ENCODE results near the gene SCGB1D4.
"Not testable (repeated sequence)": the region's sequence is repeated elsewhere in the genome, so short reads cannot be mapped to it uniquely, and the experiment has no call there.

The SCGB1D4 gene

DNA sequence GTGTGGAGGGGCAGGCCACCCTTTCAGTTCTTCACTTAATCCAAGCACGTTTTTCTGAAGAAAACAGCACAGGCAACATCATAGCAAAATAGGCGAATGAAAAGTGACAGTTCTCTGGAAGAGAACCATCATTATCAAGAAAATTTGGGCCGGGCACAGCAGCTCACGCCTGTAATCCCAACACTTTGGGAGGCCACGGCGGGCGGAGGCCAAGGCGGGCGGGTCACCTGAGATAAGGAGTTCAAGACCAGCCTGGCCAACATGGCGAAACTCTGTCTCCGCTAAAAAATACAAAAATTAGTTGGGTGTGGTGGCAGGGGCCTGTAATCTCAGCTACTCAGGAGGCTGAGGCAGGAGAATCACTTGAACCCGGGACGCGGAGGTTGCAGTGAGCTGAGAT is 28.7 kb upstream of the SCGB1D4 start:
- not testable (repeated sequence) for H3K9me3 ChIP-seq (ENCODE audit: control insufficient read depth, low read length); H3K4me1 ChIP-seq (ENCODE audit: control insufficient read depth, insufficient read depth, low read length); H3K4me3 ChIP-seq (ENCODE audit: low read length); H3K36me3 ChIP-seq (ENCODE audit: control insufficient read depth, insufficient read depth, low read length, severe bottlenecking); DNase-seq (ENCODE audit: low read depth); H3K9ac ChIP-seq (ENCODE audit: low read length)
- H3K27me3 ChIP-seq (replicated peaks; ENCODE audit: control insufficient read depth, insufficient read depth, low read length), result peaks cover 21% of the 10 kb centered on the region

DNA sequence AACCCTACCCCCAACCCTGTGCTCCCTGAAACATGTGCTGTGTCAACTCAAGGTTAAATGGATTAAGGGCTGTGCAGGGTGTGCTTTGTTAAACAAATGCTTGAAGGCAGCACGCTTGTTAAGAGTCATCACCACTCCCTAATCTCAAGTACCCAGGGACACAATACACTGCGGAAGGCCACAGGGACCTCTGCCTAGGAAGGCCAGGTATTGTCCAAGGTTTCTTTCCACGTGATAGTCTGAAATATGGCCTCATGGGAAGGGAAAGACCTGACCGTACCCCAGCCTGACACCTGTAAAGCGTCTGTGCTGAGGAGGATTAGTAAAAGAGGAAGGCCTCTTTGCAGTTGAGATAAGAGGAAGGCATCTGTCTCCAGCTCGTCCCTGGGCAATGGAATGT is 27.8 kb upstream of the SCGB1D4 start:
- H3K4me1 ChIP-seq (ENCODE audit: control insufficient read depth, insufficient read depth, low read length); H3K36me3 ChIP-seq (ENCODE audit: control insufficient read depth, insufficient read depth, low read length, severe bottlenecking); H3K9me3 ChIP-seq (ENCODE audit: control insufficient read depth, low read length); DNase-seq (ENCODE audit: low read depth); H3K4me3 ChIP-seq (ENCODE audit: low read length); H3K9ac ChIP-seq (ENCODE audit: low read length): not testable (repeated sequence)
- peaks cover 23% of the 10 kb centered on the region for H3K27me3 ChIP-seq (replicated peaks; ENCODE audit: control insufficient read depth, insufficient read depth, low read length)

DNA sequence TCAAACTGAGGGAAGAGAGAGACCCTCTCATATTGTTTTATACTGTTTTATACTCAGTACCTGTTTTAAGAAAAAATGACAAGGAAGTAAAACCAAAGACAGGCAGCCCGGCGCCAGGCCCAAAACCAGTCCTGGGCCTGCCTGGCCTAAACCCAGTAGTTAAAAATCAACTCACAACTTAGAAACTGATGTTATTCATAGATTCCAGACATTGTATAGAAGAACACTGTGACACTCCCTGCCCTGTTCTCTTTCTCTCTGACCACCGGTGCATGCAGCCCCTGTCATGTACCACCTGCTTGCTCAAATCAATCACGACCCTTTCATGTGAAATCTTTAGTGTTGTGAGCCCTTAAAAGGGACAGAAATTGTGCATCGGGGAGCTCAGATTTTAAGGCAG is 26.9 kb upstream of the SCGB1D4 start:
- H3K4me1 ChIP-seq (ENCODE audit: control insufficient read depth, insufficient read depth, low read length); H3K36me3 ChIP-seq (ENCODE audit: control insufficient read depth, insufficient read depth, low read length, severe bottlenecking); DNase-seq (ENCODE audit: low read depth); H3K9me3 ChIP-seq (ENCODE audit: control insufficient read depth, low read length); H3K9ac ChIP-seq (ENCODE audit: low read length); H3K4me3 ChIP-seq (ENCODE audit: low read length): not testable (repeated sequence)
- H3K27me3 ChIP-seq (replicated peaks; ENCODE audit: control insufficient read depth, insufficient read depth, low read length), result peaks cover 25% of the 10 kb centered on the region

DNA sequence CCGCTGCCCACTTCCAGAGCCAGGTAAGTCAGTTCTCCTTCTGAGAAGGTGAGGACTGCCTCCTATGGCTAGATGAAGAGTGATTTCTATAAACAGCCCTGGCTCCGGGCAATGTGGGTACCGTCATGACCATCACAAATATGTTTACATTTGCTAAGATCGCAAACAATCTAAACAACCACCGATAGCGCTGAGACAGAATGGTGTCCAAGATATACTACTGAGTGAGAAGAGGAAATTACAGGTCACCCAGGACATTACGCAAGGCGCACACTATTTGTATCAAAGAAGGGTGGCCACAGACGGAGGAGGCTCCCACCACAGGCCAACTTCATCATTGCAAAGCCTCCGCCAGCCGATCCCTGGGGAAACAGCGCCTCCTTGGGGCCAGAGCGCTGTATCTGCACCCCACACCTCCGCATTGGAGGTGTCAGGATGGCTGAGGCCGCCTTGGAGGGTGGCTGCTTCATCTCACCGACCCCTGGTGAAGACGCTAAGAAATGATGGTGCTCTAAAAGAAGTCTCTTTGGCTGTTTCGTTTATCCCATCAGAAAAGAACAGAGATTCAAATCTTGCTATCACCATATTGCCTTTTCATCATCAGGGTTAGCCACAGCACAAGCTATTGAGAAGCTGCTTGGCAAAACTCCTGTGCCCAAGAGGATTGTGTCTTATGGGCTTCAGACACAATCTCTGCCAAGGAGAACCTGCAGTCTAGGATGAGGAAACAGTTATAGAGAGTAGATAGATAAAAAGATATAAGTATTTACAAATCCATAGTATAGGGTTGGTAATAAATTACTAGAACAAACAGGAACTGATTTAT is 26.1 kb upstream of the SCGB1D4 start:
- no peaks in the 10 kb centered on the region for H3K36me3 ChIP-seq (ENCODE audit: control insufficient read depth, insufficient read depth, low read length, severe bottlenecking)
- H3K4me1 ChIP-seq (ENCODE audit: control insufficient read depth, insufficient read depth, low read length), result no peaks in the 10 kb centered on the region
- H3K27me3 ChIP-seq (replicated peaks; ENCODE audit: control insufficient read depth, insufficient read depth, low read length), result peaks cover 20% of the 10 kb centered on the region
- no peak overlapping the region for H3K9ac ChIP-seq (ENCODE audit: low read length)
- H3K4me3 ChIP-seq (ENCODE audit: low read length), result no peak overlapping the region
- no peak for DNase-seq (ENCODE audit: low read depth)
- H3K9me3 ChIP-seq (ENCODE audit: control insufficient read depth, low read length), result no peaks in the 10 kb centered on the region

DNA sequence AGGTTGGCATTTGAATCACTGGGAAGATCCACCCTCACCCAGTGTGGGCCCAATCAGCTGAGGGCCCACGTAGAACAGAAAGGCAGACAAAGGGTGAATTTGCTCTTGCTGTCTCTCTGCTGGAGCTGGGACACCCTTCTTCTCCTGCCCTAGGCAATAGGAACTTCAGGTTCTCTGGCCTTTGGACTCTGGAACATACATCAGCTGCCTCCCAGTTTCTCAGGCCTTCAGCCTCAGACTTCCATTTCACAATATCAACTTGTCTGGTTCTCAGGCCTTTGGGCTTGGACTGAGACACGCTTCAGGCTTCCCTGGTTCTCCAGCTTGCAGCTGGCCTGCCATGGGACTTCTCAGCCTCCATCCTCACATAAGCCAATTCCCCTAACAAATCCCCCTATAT is 23.6 kb upstream of the SCGB1D4 start:
- no peak overlapping the region for H3K9ac ChIP-seq (ENCODE audit: low read length)
- H3K9me3 ChIP-seq (ENCODE audit: control insufficient read depth, low read length), result no peaks in the 10 kb centered on the region
- no peak overlapping the region for H3K4me3 ChIP-seq (ENCODE audit: low read length)
- H3K27me3 ChIP-seq (replicated peaks; ENCODE audit: control insufficient read depth, insufficient read depth, low read length), result peaks cover 29% of the 10 kb centered on the region
- no peaks in the 10 kb centered on the region for H3K36me3 ChIP-seq (ENCODE audit: control insufficient read depth, insufficient read depth, low read length, severe bottlenecking)
- DNase-seq (ENCODE audit: low read depth), result no peak
- H3K4me1 ChIP-seq (ENCODE audit: control insufficient read depth, insufficient read depth, low read length), result no peaks in the 10 kb centered on the region

DNA sequence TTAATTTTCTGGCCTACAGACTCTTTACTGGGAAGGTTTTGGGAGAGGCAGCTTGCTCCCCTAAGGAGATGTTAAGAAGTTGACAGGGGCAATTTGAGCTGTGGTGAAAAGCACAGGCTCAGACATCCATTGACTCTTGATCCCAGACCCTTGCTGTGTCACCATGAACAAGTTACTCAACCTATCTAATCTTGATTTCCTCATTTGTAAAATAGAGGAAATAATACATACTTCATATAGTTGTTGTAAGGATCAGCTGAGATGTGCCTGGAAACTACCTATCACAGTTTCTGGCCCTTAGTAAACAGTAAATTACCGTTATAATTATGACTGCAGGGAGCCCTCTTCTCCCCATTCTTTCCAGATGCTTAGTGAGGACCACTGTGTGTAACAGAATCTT is 16.6 kb upstream of the SCGB1D4 start:
- DNase-seq (ENCODE audit: low read depth), result no peak
- no peaks in the 10 kb centered on the region for H3K36me3 ChIP-seq (ENCODE audit: control insufficient read depth, insufficient read depth, low read length, severe bottlenecking)
- H3K4me3 ChIP-seq (ENCODE audit: low read length), result no peak overlapping the region
- H3K9ac ChIP-seq (ENCODE audit: low read length), result no peak overlapping the region
- peaks cover 41% of the 10 kb centered on the region for H3K27me3 ChIP-seq (replicated peaks; ENCODE audit: control insufficient read depth, insufficient read depth, low read length)
- no peaks in the 10 kb centered on the region for H3K4me1 ChIP-seq (ENCODE audit: control insufficient read depth, insufficient read depth, low read length)
- H3K9me3 ChIP-seq (ENCODE audit: control insufficient read depth, low read length), result no peaks in the 10 kb centered on the region

DNA sequence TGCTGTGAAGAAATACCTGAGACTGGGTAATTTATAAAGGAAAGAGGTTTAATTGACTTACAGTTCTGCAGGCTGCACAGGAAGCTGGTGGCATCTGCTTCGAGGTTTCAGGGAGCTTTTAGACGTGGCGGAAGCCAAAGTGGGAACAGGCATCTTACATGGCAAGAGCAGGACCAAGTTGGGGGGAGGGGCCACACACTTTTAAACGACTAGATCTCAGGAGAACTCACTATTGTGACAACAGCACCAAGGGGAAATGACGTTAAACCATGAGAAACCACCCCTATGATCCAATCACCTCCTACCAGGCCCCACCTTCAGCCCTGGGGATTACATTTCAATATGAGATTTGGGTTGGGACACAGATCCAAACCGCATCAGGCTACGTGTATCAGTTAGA is 11.1 kb upstream of the SCGB1D4 start:
- Histone ChIP-seq H3K27me3 (replicated peaks; ENCODE audit: control insufficient read depth, insufficient read depth, low read length) (peaks cover 45% of the 10 kb centered on the region), H3K4me1 (ENCODE audit: control insufficient read depth, insufficient read depth, low read length) (no peaks in the 10 kb centered on the region), H3K36me3 (ENCODE audit: control insufficient read depth, insufficient read depth, low read length, severe bottlenecking) (no peaks in the 10 kb centered on the region), H3K9me3 (ENCODE audit: control insufficient read depth, low read length) (peaks cover 11% of the 10 kb centered on the region), H3K9ac (ENCODE audit: low read length) (no peak overlapping the region), H3K4me3 (ENCODE audit: low read length) (no peak overlapping the region)
- no peak for DNase-seq (ENCODE audit: low read depth)

DNA sequence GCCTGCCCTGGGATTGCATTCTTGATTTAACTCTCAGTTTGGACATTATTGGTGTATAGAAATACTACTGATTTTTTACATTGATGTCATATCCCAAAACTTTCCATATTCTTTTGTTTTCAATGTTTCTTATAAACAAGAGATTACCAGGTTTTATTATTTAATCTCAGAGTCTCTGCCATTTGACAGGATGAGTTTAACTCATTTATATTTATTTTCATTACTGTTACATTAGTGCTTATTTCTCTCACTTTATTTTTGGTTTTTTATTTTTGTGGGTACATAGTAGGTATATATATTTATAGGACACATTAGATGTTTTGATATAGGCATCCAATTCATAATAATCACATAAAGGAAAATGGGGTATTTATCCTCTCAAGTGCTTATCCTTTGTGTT is 9.1 kb upstream of the SCGB1D4 start:
- Histone ChIP-seq H3K4me3 (ENCODE audit: low read length) (no peak overlapping the region), H3K9me3 (ENCODE audit: control insufficient read depth, low read length) (peaks cover 11% of the 10 kb centered on the region), H3K27me3 (replicated peaks; ENCODE audit: control insufficient read depth, insufficient read depth, low read length) (peaks cover 40% of the 10 kb centered on the region), H3K36me3 (ENCODE audit: control insufficient read depth, insufficient read depth, low read length, severe bottlenecking) (no peaks in the 10 kb centered on the region), H3K9ac (ENCODE audit: low read length) (no peak overlapping the region), H3K4me1 (ENCODE audit: control insufficient read depth, insufficient read depth, low read length) (no peaks in the 10 kb centered on the region)
- no peak for DNase-seq (ENCODE audit: low read depth)

DNA sequence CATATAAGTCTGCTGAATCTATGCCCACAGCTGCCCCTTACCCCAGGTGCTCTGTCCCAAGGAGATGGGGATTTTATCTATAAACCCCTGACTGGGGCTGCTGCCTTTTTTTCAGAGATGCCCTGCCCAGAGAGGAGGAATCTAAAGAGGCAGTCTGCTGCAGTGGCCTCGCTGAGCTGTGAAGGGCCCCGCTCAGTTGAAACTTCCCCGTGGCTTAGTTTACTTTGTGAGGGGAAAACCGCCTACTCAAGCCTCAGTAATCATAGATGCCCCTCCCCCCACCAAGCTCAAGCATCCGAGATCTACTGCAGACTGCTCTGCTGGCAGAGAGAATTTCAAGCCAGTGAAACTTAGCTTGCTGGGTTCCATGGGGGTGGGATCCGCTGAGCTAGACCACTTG is 7.4 kb upstream of the SCGB1D4 start:
- Histone ChIP-seq H3K27me3 (replicated peaks; ENCODE audit: control insufficient read depth, insufficient read depth, low read length) (peaks cover 32% of the 10 kb centered on the region), H3K4me3 (ENCODE audit: low read length) (no peak overlapping the region), H3K9me3 (ENCODE audit: control insufficient read depth, low read length) (peaks cover 11% of the 10 kb centered on the region), H3K4me1 (ENCODE audit: control insufficient read depth, insufficient read depth, low read length) (no peaks in the 10 kb centered on the region), H3K9ac (ENCODE audit: low read length) (no peak overlapping the region), H3K36me3 (ENCODE audit: control insufficient read depth, insufficient read depth, low read length, severe bottlenecking) (no peaks in the 10 kb centered on the region)
- no peak for DNase-seq (ENCODE audit: low read depth)

DNA sequence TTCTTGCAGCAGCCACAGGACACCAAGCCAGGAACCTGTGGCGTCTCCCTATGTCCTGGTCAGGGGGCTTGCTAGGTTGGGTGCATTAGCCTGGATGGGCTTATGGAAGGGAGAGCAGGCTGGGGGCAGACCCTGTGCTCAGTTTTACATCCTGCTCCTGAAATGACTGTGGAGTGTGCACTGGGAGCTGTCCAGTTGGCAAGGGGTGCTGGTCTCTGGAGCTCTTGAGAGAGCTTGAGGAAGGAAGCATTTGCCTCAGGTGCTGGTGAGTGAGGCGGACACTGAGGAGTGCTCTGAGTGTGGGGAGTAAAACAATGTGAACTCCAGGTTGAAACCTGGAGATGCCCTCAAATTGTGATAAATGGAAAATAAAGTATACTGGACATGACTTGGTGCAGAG is 3.4 kb downstream of the SCGB1D4 start:
- Histone ChIP-seq H3K4me1 (ENCODE audit: control insufficient read depth, insufficient read depth, low read length) (no peaks in the 10 kb centered on the region), H3K27me3 (replicated peaks; ENCODE audit: control insufficient read depth, insufficient read depth, low read length) (peaks cover 18% of the 10 kb centered on the region), H3K9me3 (ENCODE audit: control insufficient read depth, low read length) (no peaks in the 10 kb centered on the region), H3K4me3 (ENCODE audit: low read length) (no peak overlapping the region), H3K36me3 (ENCODE audit: control insufficient read depth, insufficient read depth, low read length, severe bottlenecking) (no peaks in the 10 kb centered on the region), H3K9ac (ENCODE audit: low read length) (no peak overlapping the region)
- DNase-seq (ENCODE audit: low read depth), result peak; percentile 47

DNA sequence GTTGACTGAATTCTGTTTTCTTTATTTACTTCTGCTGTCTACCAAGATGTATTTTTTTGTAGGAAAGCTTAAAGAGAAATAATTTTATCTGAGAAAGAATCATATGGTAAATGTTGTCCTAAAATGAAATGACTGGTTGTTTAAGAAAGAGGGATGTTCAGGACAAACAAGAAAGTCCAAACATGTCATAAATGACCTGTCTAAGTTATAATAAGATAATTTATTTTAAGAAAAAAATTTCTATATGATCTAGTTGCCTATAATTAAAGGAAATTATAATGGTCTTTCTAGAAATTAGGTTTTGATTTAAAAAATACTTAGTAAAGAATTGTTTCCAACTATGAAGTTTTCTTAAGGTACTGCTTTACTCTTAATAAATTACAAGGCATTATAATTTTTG is 18.4 kb downstream of the SCGB1D4 start:
- Histone ChIP-seq H3K4me1 (ENCODE audit: control insufficient read depth, insufficient read depth, low read length) (no peaks in the 10 kb centered on the region), H3K9ac (ENCODE audit: low read length) (no peak overlapping the region), H3K36me3 (ENCODE audit: control insufficient read depth, insufficient read depth, low read length, severe bottlenecking) (no peaks in the 10 kb centered on the region), H3K9me3 (ENCODE audit: control insufficient read depth, low read length) (peaks cover 10% of the 10 kb centered on the region), H3K4me3 (ENCODE audit: low read length) (no peak overlapping the region), H3K27me3 (replicated peaks; ENCODE audit: control insufficient read depth, insufficient read depth, low read length) (no peaks in the 10 kb centered on the region)
- DNase-seq (ENCODE audit: low read depth), result no peak

DNA sequence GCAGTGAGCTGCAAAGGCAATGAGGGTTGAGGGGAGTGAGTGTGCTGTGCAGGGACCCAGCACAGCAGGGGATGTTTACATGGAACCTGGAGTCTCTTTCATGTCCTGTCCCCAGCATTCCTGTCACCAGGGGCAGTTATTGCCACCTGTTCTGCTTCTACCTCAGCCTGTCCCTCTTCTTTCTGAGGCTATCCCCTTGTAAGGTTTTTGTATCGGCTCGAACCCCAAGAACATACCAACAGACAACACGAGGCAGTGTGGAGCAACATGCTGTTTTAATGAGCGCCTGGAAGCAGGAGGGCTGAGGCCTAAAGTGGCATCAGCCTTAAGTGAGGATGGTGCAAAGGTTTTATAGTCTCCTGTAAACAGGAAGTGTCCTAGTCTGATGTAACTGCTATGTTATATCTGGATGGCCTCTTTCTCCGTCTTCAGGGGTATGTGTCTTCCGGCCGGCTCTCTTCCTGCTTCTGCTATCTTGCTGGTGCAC is 25.0 kb downstream of the SCGB1D4 start:
- Histone ChIP-seq H3K27me3 (replicated peaks; ENCODE audit: control insufficient read depth, insufficient read depth, low read length) (peaks cover 21% of the 10 kb centered on the region), H3K9me3 (ENCODE audit: control insufficient read depth, low read length) (no peaks in the 10 kb centered on the region), H3K36me3 (ENCODE audit: control insufficient read depth, insufficient read depth, low read length, severe bottlenecking) (no peaks in the 10 kb centered on the region), H3K9ac (ENCODE audit: low read length) (no peak overlapping the region), H3K4me1 (ENCODE audit: control insufficient read depth, insufficient read depth, low read length) (no peaks in the 10 kb centered on the region), H3K4me3 (ENCODE audit: low read length) (no peak overlapping the region)
- DNase-seq (ENCODE audit: low read depth), result no peak

Data from adipocyte (in vitro differentiated cells).